Stimulated activated CD8-positive, alpha-beta memory T cell treated with anti-CD3 and anti-CD28 coated beads, Interleukin-4, amount 100 ng/mL, for 48 hours (primary cell): ENCODE results near the gene SORCS3.

Experiments used
- DNase-seq: peaks from one replicate; pipeline ENCODE4 v3.0.0-alpha.2; 2020

SORCS3 gene

GRCh38 chr10:104780165-104780564 lies 139.1 kb downstream of the SORCS3 start:
- no peak for DNase-seq

GRCh38 chr10:104780946-104781595 lies 140.0 kb downstream of the SORCS3 start:
- no peak for DNase-seq

DNA sequence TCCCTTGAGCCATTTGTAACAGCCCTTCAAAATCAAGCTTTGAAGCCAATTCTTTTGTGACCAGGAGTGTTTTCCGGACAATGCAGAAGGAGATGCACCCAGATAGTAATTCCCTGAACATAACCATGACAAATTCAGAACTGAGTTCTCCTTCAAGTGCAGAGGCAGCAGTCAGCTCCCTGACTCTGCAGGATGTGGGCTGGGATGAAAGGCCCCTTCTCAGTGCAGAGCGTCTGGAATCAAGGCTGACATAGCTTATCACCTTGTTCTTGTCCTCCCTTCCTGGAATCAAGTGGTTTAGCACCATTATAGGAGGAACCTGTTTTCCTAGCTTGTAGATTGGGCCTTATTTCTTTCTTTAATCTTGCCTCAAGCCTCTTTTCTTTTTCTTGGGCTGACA lies 143.4 kb downstream of the SORCS3 start:
- DNase-seq: no peak

GRCh38 chr10:104791471-104791870 lies 150.4 kb downstream of the SORCS3 start:
- DNase-seq: no peak

DNA sequence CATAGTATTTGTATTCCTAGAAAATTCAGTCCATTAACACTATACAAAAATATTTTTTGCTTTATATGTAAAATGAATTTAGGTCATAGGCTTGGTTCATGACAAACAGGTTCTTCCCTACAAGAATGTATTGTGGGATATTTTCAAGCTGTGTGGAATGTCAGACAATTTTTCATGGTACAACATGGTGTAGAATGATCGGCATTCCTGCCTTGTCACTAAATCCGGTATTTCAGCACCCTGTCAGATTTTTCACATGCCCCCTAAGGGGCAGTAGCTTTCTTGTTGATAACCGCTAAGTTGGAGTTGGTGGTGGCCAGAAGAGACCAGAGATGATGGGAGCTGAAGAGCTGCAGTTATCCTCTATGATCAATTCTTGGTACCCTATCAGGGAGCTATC lies 154.3 kb downstream of the SORCS3 start:
- no peak for DNase-seq

DNA sequence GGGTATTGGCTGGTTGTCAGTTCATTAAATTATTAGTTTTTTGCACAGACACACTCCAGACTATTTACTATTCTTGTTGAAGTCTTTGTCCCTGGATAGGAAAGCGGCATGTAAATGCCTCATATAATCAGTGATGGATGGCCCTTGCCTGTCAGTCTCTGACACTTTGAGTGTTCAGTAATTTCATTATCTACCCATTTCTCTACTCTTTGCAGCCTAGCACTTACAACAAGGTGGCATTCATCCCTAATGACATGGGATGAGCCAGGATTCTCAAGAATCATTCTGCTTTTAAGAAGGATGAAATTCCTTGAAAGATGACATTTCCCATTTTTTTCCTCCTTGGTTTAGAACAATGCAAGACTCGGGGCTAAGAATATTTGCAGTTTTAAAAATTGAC lies 155.7 kb downstream of the SORCS3 start:
- no peak for DNase-seq

- DNase-seq: no peak
These were observed 161.9 kb downstream of the SORCS3 start for GRCh38 chr10:104802941-104803340.

- no peak for DNase-seq
These were observed 163.8 kb downstream of the SORCS3 start for GRCh38 chr10:104804880-104805279.

DNA sequence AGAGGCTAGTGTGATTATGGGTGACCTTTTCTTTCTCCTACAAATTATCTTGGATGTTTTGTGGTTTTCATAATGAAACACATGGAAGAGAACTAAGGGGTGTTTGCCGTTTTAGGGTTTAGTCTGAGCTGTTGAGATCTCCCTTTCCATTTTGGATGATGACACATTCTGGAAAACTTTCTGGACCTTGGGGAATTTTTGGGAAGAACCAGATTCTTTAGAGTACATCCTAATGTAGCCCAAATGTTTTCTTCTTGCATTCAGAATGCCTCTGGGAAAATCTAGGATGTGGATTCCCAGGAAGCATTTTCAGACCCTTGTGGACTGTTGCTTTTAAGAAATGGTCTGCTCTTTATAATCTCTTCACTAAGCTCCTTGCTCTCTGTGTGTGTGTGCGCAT lies 165.7 kb downstream of the SORCS3 start:
- DNase-seq: no peak

- no peak for DNase-seq
These were observed 166.7 kb downstream of the SORCS3 start for GRCh38 chr10:104807581-104808310.

GRCh38 chr10:104809288-104810090 lies 168.4 kb downstream of the SORCS3 start:
- no peak for DNase-seq

DNA sequence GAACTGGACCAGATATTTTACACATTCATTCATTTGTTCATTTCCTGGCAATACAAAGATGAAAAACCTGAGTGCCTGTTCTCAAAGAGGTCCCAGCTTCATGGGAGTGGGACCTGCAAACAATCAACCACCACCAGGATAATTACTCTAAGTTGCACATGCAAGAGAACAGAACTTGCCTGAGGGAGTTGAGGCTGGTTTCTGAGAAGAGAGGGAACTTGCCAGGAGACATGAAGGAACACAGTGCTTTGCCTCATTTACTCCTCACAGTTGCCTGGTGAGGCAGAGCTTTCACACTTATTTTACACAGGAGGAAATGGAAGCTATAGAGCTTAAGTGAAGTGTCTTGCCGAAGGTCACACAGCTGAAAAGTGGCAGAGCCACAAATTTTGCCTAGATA lies 170.1 kb downstream of the SORCS3 start:
- DNase-seq: no peak

GRCh38 chr10:104816501-104816900 lies 175.4 kb downstream of the SORCS3 start:
- no peak for DNase-seq

DNA sequence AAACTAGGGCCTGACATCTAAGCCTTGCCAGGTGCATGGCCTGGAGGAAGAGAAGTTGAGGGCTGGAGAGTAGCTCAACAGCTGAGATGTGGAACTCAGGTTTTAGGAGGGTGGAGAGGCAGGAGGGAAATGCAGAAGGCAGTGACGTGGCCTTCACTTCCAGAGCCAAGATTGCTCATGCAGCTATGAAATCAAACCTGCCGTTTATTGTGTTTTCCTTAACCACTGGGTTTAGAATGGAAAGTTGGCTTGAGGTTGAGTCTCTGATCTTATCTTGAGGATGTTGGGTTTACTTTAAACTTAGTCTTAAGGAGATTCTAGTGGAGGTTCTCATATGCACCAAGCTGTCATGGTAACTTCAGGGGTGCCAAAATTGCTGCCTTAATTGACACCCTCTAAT lies 178.6 kb downstream of the SORCS3 start:
- DNase-seq: no peak

- DNase-seq: no peak
These were observed 181.0 kb downstream of the SORCS3 start for GRCh38 chr10:104822088-104822487.

GRCh38 chr10:104824380-104825006 lies 183.4 kb downstream of the SORCS3 start:
- peak; percentile 27 for DNase-seq

GRCh38 chr10:104831272-104831671 lies 190.2 kb downstream of the SORCS3 start:
- DNase-seq: no peak

DNA sequence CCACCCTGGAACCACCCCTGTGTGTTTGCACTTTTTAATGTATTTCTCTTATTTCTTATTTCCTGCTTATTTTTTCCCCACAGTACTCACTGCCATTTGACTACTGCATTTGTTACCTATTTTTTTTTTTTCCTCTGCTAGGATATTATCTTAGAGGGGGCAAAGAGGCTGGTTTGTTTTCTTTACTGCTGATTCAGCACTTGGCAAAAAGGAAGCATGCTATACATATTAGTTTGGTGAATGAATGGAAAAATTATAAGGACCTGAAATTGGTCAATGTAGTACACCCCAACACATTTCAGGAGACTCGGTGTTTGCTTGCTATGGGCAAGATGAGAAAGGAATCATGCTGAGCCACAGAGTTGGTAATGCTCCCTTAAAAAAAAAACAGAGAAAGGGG lies 193.5 kb downstream of the SORCS3 start:
- DNase-seq: no peak

DNA sequence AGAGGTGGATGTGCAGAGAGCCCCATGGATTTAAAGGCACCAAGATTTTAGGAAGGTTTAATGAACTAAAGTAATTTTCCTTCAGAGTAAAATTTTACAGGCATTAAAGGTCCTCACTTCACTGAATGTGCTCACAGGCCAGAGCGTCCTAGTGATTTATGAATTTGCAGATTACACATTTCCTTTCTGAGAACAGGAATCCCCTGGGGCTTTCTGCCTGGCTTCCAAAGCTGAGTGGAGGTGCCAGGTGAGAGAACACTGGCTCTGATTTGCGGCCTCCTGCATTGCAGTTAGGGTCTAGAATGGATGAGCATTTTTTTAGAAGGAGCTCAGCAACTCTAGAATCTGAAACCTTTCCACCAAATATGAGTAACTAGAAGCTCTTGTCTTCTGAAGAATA lies 194.3 kb downstream of the SORCS3 start:
- no peak for DNase-seq

GRCh38 chr10:104842704-104843103 lies 201.6 kb downstream of the SORCS3 start:
- DNase-seq: no peak

DNA sequence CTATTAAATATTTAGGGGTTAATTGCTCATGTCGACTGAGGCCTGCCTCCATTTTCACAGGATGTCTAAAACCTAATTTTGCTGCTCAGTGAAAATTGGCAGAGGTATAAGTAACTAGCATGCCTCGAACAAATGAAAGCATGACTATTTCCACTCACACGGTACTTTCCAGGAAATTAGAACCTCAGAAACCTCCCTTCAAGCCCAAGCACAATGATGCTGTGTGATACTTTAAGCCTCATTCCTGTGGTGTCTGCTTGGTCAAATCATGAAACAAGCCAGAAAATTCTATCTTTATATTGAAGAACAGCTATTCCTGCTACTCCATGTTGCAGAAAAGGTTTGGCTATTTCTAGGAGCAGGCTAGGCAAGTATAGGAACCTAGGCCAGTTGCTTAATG lies 203.0 kb downstream of the SORCS3 start:
- no peak for DNase-seq

- DNase-seq: no peak
These were observed 208.9 kb downstream of the SORCS3 start for GRCh38 chr10:104850023-104850422.

GRCh38 chr10:104867966-104868598 lies 227.0 kb downstream of the SORCS3 start:
- no peak for DNase-seq
